Left ventricle myocardium inferior (tissue), 1 donor: ENCODE data around the gene GTSE1. TPM values are rescaled to one million over a fixed set of nuclear protein-coding genes. Genes with fewer than 3 reads are reported as not detected.

Experiments
- DNase-seq: peaks from one replicate; pipeline ENCODE4 v3.0.0-alpha.2; 2020
- H3K27ac ChIP-seq: fragments of 200-600 bp; replicated peaks from 2 replicates; pipeline ENCODE4 v1.8.0; 2021
- H3K27me3 ChIP-seq: fragments of 200-600 bp; 2 replicates; pipeline ENCODE4 v1.8.0; 2021; ENCODE audit warnings: low read depth
- H3K36me3 ChIP-seq: fragments of 200-600 bp; 2 replicates; pipeline ENCODE4 v1.8.0; 2021
- H3K4me1 ChIP-seq: fragments of 200-600 bp; 2 replicates; pipeline ENCODE4 v1.8.0; 2021
- H3K4me3 ChIP-seq: fragments of 200-600 bp; 2 replicates; pipeline ENCODE4 v1.8.0; 2021; ENCODE audit warnings: mild to moderate bottlenecking, moderate library complexity
- H3K9me3 ChIP-seq: fragments of 200-600 bp; replicated peaks from 2 replicates; pipeline ENCODE4 v1.8.0; 2021
- CTCF ChIP-seq: fragments of 200-600 bp; IDR thresholded peaks from 2 replicates; pipeline ENCODE4 v1.8.0; 2021; ENCODE audit warnings: antibody characterized with exemption, mild to moderate bottlenecking, borderline replicate concordance
- intact Hi-C: fragments of 100-400 bp; cut with micrococcal nuclease; formaldehyde crosslinking; loops from one replicate; pipeline ENCODE4 v1.11.0; 2022
- total RNA-seq: library from RNA; stranded (reverse); fragmentation: NEBNext Ultra II Directional; extraction: Animal tissue kit (Norgen Biotek cat#: 25700); gene quantifications from one replicate; pipeline ENCODE4 v1.2.1, GENCODE V29; 2021
- donor health status: DM: no; HTN: yes; CAD: no; lungs with severe emphysema.

GTSE1 gene
- total RNA-seq, 1 donor from 2014 or later = 0.25 TPM

GRCh38 chr22:46315976-46316375, 19.3 kb downstream of the GTSE1 start:
- no peaks in the 10 kb centered on the region for H3K4me1 ChIP-seq
- no peak overlapping the region for H3K27ac ChIP-seq
- no peak for DNase-seq
- H3K36me3 ChIP-seq = no peaks in the 10 kb centered on the region
- H3K9me3 ChIP-seq = no peaks in the 10 kb centered on the region
- intact Hi-C loops = loop anchor here (10.0 kb wide), 1 partner anchor 331 kb away; no protein-coding TSS in a partner anchor
- H3K27me3 ChIP-seq = no peaks in the 10 kb centered on the region
- no peak overlapping the region for H3K4me3 ChIP-seq
- no peak for TF ChIP-seq CTCF

DNA sequence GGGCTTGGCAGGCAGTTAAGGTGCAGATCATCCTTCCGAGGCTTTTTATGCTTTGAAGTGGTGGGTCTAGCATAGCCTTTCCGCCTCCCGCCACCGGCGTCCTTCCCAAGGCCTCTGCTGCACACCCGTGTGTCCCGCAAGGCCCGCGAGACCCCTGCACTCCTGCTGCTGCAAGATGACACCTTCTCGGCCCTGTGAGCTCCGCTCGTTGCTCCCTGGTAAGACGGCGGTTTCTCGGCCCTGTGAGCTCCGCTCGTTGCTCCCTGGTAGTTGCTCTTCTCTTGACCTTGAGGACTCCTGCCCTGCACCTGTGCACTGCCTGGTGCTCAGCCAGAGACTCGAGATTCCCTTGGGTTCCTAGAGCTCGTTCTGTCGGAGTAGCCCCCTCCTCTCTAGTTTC, 21.0 kb downstream of the GTSE1 start:
- intact Hi-C loops = loop anchor here (10.0 kb wide), 1 partner anchor 333 kb away; no protein-coding TSS in a partner anchor
- Histone ChIP-seq H3K4me3 (no peak overlapping the region), H3K36me3 (no peaks in the 10 kb centered on the region), H3K27me3 (no peaks in the 10 kb centered on the region), H3K4me1 (no peaks in the 10 kb centered on the region), H3K27ac (no peak overlapping the region), H3K9me3 (no peaks in the 10 kb centered on the region)
- DNase-seq = no peak
- TF ChIP-seq CTCF = no peak

DNA sequence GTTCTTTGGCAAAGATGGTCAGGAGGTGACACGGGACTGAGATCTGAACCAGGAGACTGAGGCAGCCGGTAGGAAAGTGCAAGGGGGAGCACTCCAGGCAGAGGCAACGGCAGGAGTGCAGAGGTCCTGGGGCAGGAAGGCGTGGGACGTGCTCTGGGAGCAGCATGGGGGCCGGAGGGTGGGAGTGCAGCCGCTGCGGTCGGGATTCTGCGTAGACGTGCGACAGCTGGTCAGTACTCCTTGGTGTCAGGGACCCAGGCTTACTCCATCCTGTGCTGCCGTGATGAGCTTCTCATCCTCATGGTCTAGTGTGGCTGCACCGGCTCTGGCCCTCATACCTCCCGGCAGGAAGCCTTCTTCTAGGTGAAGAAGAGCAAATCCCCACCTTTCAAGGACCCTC, 21.9 kb downstream of the GTSE1 start:
- no peak overlapping the region for H3K4me3 ChIP-seq
- H3K27ac ChIP-seq = no peak overlapping the region
- intact Hi-C loops = loop anchor here (10.0 kb wide), 1 partner anchor 334 kb away; no protein-coding TSS in a partner anchor
- H3K4me1 ChIP-seq = no peaks in the 10 kb centered on the region
- DNase-seq = no peak
- no peaks in the 10 kb centered on the region for H3K36me3 ChIP-seq
- H3K9me3 ChIP-seq = no peaks in the 10 kb centered on the region
- no peaks in the 10 kb centered on the region for H3K27me3 ChIP-seq
- TF ChIP-seq CTCF = no peak

- H3K9me3 ChIP-seq = no peaks in the 10 kb centered on the region
- H3K4me1 ChIP-seq = no peaks in the 10 kb centered on the region
- H3K27me3 ChIP-seq = no peaks in the 10 kb centered on the region
- TF ChIP-seq CTCF = no peak
- H3K36me3 ChIP-seq = no peaks in the 10 kb centered on the region
- DNase-seq = no peak
- intact Hi-C loops = loop anchor here (10.0 kb wide), 1 partner anchor 335 kb away; no protein-coding TSS in a partner anchor
- H3K4me3 ChIP-seq = no peak overlapping the region
- H3K27ac ChIP-seq = no peak overlapping the region
Observed at GRCh38 chr22:46319319-46319718, 22.6 kb downstream of the GTSE1 start.

DNA sequence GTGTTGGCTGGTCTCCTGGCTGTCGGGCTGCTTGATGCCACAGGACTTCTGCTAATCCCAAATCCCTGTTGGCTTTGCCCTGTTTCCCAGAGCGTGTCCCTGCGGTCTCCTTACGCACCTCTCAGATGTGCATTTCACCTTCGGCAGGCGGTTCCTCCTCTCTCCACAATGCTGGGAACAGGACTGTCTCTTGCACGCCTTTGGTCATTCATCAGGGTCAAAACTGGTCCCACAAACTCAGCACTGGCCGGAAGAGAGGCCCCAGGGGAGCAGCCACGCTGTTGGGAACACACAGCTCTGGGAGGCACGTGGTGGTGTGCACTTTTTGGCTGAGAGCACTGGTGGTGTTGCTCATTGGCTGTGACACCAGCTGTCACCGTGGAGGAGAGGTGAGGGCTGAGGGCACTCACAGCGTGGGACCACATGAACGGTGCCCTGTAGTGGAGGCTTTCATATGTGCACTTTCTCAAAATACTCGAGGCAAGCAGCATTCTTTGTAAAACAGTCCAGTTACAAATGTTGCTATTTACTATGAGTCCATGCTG, 23.6 kb downstream of the GTSE1 start:
- intact Hi-C loops = no loop called here
- Histone ChIP-seq H3K9me3 (no peaks in the 10 kb centered on the region), H3K27me3 (no peaks in the 10 kb centered on the region), H3K4me3 (no peak overlapping the region), H3K27ac (no peak overlapping the region), H3K4me1 (no peaks in the 10 kb centered on the region), H3K36me3 (no peaks in the 10 kb centered on the region)
- DNase-seq = no peak
- TF ChIP-seq CTCF = no peak
